GM19193 (cell line): Measurements from ENCODE around the gene ITGAD.

ENCODE experiments used
- POLR2A ChIP-seq: IDR thresholded peaks from 4 replicates; pipeline ENCODE4 v1.6.1; 2011; ENCODE audit not compliant: insufficient read depth, insufficient read length; ENCODE audit errors: extremely low read depth

The ITGAD gene

DNA sequence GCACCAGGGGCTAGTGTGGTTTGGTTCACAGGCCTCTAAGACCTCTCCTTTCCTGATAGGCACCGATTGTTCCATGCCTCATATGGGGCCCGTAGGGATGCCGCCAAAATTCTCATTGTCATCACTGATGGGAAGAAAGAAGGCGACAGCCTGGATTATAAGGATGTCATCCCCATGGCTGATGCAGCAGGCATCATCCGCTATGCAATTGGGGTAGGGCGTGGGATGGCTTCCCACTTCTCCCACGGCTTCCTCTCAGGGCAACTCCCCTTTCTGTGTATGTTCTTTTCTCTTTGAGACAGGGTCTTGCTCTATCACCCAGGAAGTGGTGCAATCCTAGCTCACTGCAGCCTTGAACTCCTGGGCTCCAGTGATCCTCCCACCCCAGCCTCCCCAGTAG lies 32.9 kb upstream of the ITGAD start:
- no peak for TF ChIP-seq POLR2A

DNA sequence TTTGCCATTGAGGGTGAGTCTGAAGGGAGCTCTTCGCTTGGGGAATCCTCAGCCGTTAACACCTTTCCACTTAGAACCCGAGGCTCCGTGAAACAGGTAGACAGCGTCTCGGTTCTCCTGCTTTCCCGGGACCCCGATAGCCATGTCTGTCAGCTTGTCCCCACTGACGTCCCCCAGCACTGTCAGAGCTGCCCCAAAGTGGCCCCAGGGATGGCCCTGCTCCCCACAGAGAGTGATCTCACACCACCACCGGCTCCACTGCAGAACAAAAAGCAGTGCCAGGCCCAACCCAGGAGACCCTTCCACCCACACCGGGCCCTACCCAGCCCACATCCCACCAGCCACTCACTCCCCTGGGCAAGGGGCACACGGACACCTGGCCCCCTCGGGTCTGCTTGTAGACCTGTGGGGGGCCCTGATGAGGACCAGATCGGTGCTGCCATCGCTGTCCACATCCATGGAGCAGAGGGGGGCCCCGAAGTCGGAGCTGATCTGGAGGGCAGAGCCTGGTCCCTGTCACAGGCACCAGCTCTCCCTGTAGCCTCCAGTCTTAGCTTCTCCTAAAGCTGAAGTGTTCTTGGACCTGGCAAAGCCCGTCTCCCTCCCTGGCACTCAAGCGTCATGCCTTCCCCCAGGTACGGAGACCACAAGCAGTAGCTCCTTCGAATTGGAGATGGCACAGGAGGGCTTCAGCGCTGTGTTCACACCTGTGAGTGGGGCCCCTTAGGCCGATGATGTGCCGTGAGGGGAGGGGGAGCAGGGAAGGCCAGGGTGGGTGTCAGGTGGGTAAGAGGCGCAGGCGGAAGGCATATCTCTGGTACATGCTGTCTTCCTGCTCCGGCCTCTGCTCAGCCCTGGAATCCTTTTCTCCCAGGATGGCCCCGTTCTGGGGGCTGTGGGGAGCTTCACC lies 31.7 kb upstream of the ITGAD start:
- no peak for TF ChIP-seq POLR2A

DNA sequence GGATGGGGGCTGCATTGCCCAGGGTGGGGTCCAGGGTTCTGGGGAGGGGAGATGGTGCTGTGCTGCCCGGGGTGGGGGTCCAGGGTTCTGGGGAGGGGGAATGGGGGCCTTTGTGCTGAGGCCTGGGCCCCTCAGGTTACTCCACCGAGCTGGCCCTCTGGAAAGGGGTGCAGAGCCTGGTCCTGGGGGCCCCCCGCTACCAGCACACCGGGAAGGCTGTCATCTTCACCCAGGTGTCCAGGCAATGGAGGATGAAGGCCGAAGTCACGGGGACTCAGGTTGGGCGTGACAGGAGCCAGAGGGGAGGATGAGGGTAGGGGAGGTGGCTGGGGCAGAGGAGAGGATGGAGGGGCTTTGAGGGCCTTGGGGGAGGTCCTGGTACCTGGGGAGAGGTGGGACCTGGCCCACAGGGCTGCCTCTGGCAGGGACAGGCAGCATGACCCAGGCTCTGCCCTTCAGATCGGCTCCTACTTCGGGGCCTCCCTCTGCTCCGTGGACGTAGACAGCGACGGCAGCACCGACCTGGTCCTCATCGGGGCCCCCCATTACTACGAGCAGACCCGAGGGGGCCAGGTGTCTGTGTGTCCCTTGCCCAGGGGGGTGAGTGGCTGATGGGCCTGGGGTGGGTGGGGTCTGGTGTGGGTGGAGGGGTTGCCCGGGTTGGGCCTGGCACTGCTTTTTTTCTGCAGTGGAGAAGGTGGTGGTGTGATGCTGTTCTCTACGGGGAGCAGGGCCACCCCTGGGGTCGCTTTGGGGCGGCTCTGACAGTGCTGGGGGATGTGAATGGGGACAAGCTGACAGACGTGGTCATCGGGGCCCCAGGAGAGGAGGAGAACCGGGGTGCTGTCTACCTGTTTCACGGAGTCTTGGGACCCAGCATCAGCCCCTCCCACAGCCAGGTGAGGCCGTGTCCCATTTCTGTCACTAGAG lies 30.4 kb upstream of the ITGAD start:
- TF ChIP-seq POLR2A: no peak

DNA sequence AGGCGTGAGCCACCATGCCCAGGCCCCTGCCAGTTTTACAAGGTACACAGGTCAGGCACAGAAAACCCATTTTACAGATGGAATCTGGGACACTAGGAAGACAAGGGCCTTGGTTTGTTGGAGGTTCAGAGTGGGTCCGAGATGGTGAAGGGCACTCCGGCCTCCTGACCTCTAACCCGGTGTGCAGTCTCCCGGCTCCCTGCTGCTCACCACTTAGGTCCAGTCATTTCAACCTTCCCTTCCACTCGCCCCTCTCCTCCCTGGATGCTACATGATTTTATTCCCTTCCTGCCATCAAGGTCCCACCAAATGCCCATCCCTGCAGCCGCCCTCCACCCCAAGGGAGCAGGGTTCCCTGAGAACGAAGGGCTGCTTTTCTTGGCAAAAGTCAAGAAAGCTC lies 29.4 kb upstream of the ITGAD start:
- no peak for TF ChIP-seq POLR2A

DNA sequence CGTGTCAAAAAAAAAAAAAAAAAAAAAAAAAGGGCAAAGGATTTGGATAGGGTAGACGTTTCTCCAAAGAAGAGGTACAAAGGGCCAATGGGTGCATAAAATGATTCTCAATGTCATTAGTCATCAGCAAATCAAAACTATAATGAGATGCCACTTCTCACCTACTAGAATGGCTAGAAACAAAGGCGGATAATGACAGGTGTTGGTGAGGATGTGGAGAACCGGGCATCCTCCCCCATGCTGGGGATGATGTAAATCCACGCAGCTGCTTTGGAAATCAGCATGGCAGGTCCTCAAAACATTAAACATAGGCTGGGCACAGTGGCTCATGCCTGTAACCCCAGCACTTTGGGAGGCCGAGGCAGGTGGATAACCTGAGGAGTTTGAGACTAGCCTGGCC lies 28.7 kb upstream of the ITGAD start:
- TF ChIP-seq POLR2A: no peak

DNA sequence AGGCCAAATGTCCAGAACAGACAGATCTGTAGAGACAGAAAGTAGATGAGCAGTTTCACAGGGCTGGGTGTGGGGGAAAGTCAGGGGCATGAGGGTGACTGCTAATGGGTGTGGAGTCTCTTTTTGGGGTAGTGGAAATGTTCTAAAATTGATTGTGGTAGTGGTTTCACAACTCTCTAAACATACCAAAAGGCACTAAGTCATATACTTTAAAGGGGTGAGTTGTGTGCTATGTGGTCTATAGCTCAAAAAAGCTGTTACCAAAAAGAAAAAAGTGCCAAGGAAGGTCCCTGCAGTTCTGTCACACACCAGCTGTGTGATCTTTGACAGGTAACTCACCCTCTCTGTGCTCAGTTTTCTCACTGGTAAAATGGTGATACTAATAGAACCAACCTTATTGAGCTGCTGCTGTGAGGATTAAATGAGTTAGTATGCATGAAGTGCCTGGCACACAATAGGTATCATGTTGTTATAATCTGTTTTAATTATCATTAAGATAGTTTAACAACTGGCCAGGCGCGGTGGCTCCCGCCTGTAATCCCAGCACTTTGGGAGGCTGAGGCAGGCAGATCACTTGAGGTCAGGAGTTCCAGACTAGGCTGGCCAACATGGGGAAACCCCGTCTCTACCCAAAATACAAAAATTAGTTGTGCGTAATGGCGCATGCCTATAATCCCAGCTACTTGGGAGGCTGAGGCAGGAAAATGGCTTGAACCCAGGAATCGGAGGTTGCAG lies 27.8 kb upstream of the ITGAD start:
- TF ChIP-seq POLR2A: no peak

DNA sequence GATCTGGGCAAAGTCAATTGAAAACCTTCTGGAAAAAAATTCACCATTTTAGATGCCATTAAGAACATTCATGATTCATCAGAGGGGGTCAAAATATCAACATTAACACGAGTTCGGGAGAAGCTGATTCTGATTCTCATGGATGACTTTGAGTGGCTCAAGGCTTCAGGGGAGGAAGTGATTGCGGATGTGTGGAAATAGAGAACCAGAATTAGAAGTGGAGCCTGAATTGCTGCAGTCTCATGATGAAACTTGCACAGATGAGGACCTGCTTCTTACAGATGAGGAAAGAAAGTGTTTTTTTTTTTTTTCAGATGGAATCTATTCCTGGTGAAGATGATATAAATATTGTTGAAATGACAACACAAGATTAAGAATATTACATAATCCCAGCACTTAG lies 25.3 kb upstream of the ITGAD start:
- TF ChIP-seq POLR2A: no peak

DNA sequence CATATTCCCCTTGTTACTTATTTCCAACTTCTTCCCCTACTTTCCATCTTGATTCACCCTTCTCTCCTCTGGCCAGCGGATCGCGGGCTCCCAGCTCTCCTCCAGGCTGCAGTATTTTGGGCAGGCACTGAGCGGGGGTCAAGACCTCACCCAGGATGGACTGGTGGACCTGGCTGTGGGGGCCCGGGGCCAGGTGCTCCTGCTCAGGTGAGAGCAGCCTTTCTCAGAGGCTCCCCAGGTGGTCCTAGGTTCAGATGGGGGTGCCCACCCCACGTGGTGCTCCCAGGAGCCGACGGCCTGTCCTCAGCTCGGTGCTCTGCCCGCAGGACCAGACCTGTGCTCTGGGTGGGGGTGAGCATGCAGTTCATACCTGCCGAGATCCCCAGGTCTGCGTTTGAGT lies 22.1 kb upstream of the ITGAD start:
- no peak for TF ChIP-seq POLR2A

DNA sequence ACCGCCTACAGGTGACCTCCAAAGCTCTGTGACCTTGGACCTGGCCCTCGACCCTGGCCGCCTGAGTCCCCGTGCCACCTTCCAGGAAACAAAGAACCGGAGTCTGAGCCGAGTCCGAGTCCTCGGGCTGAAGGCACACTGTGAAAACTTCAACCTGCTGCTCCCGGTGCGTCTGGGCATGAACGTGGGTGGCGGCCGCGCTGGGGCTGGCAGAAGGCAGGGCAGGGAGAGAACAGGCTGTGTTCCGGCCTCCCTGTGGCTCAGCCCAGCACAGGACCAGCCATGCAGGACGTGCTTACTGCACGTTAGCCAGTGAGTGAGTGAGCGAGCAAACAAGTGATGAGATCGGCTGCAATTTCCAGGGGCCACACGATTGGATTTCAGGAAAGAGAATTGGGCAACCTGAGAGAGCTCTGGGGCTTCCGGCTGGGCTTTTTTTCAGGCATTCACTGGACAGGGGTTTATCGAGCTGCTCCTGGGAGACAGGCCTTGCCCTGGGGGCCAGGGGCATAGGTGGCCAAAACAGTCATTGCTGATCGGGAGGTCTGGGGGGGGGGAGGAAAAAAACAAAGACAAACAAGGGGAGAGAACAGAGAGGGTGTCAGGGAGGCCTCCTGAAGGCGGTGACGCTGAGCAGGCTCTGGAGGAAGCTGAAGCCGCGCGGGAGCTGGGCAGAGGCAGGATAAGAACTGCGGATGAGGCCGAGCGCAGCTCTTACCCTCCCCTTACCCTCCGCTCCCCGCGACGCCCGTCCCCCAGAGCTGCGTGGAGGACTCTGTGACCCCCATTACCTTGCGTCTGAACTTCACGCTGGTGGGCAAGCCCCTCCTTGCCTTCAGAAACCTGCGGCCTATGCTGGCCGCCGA lies 21.3 kb upstream of the ITGAD start:
- TF ChIP-seq POLR2A: no peak

DNA sequence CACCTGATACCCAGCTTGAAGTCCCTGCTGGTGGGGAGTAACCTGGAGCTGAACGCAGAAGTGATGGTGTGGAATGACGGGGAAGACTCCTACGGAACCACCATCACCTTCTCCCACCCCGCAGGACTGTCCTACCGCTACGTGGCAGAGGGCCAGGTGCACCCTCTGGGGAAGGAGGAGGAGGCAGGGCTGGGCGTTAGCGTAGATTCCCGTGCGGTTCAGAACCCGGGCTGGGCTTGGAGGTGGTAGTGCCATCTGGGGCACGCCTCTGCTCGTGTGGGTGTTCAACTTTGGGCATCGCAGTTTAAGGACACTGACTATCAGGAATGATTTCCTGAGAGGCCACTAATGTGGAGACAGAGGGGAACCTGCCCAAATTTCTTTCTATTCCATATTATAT lies 19.9 kb upstream of the ITGAD start:
- no peak for TF ChIP-seq POLR2A

DNA sequence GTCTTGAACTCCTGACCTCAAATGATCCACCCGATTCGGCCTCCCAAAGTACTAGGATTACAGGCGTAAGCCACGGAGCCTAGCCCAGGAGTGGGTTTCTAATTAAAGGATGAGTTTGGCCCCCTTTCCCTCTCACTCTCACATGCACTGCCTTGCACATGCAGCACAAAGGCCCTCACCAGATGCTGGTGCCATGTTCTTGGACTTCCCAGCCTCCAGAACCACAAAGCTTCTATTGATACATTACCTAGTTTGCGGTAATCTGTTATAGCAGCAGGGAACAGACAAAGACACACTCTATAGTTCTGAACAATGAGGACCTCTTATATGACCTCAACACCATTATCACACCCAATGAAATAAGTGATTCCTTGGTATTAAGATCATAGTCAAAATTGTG lies 17.9 kb upstream of the ITGAD start:
- no peak for TF ChIP-seq POLR2A

DNA sequence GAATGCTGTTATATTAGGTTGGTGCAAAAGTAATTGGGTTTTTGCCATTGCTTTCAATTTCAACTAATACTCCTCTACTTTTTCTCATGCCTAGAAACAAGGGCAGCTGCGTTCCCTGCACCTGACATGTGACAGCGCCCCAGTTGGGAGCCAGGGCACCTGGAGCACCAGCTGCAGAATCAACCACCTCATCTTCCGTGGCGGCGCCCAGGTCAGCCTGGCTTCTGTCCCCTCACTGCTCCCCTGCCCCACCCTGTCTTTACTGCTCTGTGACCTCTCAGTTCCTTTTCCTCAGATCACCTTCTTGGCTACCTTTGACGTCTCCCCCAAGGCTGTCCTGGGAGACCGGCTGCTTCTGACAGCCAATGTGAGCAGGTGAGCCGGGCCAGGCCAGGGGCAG lies 16.4 kb upstream of the ITGAD start:
- no peak for TF ChIP-seq POLR2A

DNA sequence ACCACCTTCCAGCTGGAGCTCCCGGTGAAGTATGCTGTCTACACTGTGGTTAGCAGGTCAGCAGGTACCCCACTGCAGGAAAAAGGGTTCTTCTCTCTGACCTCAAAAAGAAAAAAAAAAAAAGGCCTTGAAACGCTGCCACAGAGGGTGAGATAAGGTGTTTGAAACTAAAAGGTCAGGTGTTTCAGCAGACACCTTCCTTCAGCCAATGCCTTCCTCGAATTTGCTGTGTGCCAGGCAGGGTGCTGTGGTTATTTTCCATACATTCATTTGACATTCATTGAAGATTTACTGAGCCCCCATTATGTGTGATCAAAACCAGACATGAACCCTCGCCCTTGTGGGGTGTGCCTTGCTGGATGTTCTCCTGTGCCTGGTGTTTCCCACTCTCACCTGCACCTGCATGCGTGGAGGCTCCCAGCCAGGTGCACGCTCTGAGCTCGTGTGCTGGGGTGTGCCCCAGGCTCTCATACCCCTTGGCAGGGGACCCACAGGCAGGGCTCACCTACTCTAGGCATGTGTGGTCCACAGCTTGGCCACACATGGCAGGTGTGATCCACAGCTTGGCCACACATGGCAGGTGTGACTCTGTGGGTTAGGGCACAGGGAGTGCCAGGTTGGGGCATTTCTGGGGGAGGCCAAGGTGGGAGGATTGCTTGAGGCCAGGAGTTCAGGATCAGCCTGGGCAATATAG lies 15.8 kb upstream of the ITGAD start:
- TF ChIP-seq POLR2A: no peak
